Measurements from ENCODE around the gene CXCL9.
"Not testable (repeated sequence)": the region's sequence is repeated elsewhere in the genome, so short reads cannot be mapped to it uniquely, and the experiment has no call there.

The CXCL9 gene

GRCh38 chr4:76011700-76012387 lies 4.5 kb upstream of the CXCL9 start:
- no peak for DNase-seq

GRCh38 chr4:76011018-76011670 lies 3.8 kb upstream of the CXCL9 start:
- DNase-seq = no peak

GRCh38 chr4:76010576-76010975 lies 3.3 kb upstream of the CXCL9 start:
- no peak for DNase-seq

GRCh38 chr4:76009311-76009710 lies 2.0 kb upstream of the CXCL9 start:
- no peak for DNase-seq

GRCh38 chr4:76003620-76004019 lies 3.7 kb downstream of the CXCL9 start:
- DNase-seq = no peak

- DNase-seq = no peak
These were observed 4.3 kb downstream of the CXCL9 start for GRCh38 chr4:76003035-76003434.

- no peak for DNase-seq
These were observed 5.1 kb downstream of the CXCL9 start for GRCh38 chr4:76002176-76002575.

- no peak for DNase-seq
These were observed 5.6 kb downstream of the CXCL9 start for GRCh38 chr4:76001700-76002099.

- no peak for DNase-seq
These were observed 7.0 kb downstream of the CXCL9 start for GRCh38 chr4:76000279-76000678.

GRCh38 chr4:75998525-75999147 lies 8.7 kb downstream of the CXCL9 start:
- not testable (repeated sequence) for DNase-seq

- DNase-seq = no peak
These were observed 9.4 kb downstream of the CXCL9 start for GRCh38 chr4:75997946-75998345.

GRCh38 chr4:75997081-75997480 lies 10.2 kb downstream of the CXCL9 start:
- DNase-seq = no peak

- DNase-seq = peak; percentile 63
These were observed 11.6 kb downstream of the CXCL9 start for GRCh38 chr4:75995727-75996126.

- DNase-seq = no peak
These were observed 14.8 kb downstream of the CXCL9 start for GRCh38 chr4:75992462-75992861.

- DNase-seq = peak; percentile 10
These were observed 17.3 kb downstream of the CXCL9 start for GRCh38 chr4:75989846-75990528.

- DNase-seq = no peak
These were observed 22.2 kb downstream of the CXCL9 start for GRCh38 chr4:75985116-75985515.

GRCh38 chr4:75980576-75980975 lies 26.7 kb downstream of the CXCL9 start:
- no peak for DNase-seq

GRCh38 chr4:75976177-75976576 lies 31.1 kb downstream of the CXCL9 start:
- DNase-seq = no peak

- no peak for DNase-seq
These were observed 33.5 kb downstream of the CXCL9 start for GRCh38 chr4:75973766-75974165.

- DNase-seq = no peak
These were observed 39.2 kb downstream of the CXCL9 start for GRCh38 chr4:75968084-75968483.

GRCh38 chr4:75963558-75963957 lies 43.8 kb downstream of the CXCL9 start:
- no peak for DNase-seq

- not testable (repeated sequence) for DNase-seq
These were observed 45.2 kb downstream of the CXCL9 start for GRCh38 chr4:75962072-75962471.

- DNase-seq = not testable (repeated sequence)
These were observed 48.8 kb downstream of the CXCL9 start for GRCh38 chr4:75958546-75958945.

- not testable (repeated sequence) for DNase-seq
These were observed 52.5 kb downstream of the CXCL9 start for GRCh38 chr4:75954811-75955210.

Measured in CD4-positive, alpha-beta T cell treated with Interleukin-12 subunit alpha and Interleukin-12 subunit beta, for 1 hour (primary cell).